Measurements from ENCODE around the gene KDF1.

GRCh38 chr1:27006683-27007082 lies 46.4 kb upstream of the KDF1 start:
- TF ChIP-seq CTCF (IDR thresholded peaks at IDR 0.05) (no peak), POLR2A (IDR thresholded peaks at IDR 0.05) (no peak)

Data from right lobe of liver (tissue), 4 donors.